HG02759 (cell line): ENCODE data around the gene POLR2B.
"Not testable (repeated sequence)": the region's sequence is repeated elsewhere in the genome, so short reads cannot be mapped to it uniquely, and the experiment has no call there.

Source experiments
- ATAC-seq: cut with Tn5 transposase; IDR thresholded peaks from one replicate; pipeline ENCODE4 v1.9.1; 2021; ENCODE audit warnings: mild to moderate bottlenecking, moderate library complexity; ENCODE audit not compliant: unreplicated experiment

The POLR2B gene

GRCh38 chr4:57051095-57051494 is 72.4 kb downstream of the POLR2B start:
- no peak for ATAC-seq

- ATAC-seq = no peak
Measured at GRCh38 chr4:57051524-57051923, 72.8 kb downstream of the POLR2B start.

GRCh38 chr4:57053508-57053907 is 74.8 kb downstream of the POLR2B start:
- no peak for ATAC-seq

- no peak for ATAC-seq
Measured at GRCh38 chr4:57055886-57056285, 77.2 kb downstream of the POLR2B start.

- no peak for ATAC-seq
Measured at GRCh38 chr4:57059890-57060716, 81.4 kb downstream of the POLR2B start.

- ATAC-seq = not testable (repeated sequence)
Measured at GRCh38 chr4:57060717-57061067, 82.0 kb downstream of the POLR2B start.

GRCh38 chr4:57061395-57061794 is 82.7 kb downstream of the POLR2B start:
- no peak for ATAC-seq

- no peak for ATAC-seq
Measured at GRCh38 chr4:57063518-57063917, 84.8 kb downstream of the POLR2B start.

GRCh38 chr4:57064120-57064519 is 85.4 kb downstream of the POLR2B start:
- ATAC-seq = no peak

GRCh38 chr4:57064811-57065711 is 86.4 kb downstream of the POLR2B start:
- ATAC-seq = no peak

- ATAC-seq = no peak
Measured at GRCh38 chr4:57065730-57066482, 87.2 kb downstream of the POLR2B start.

GRCh38 chr4:57068237-57068981 is 89.7 kb downstream of the POLR2B start:
- ATAC-seq = no peak

GRCh38 chr4:57070461-57070860 is 91.8 kb downstream of the POLR2B start:
- ATAC-seq = no peak

GRCh38 chr4:57071326-57071725 is 92.6 kb downstream of the POLR2B start:
- no peak for ATAC-seq

- ATAC-seq = no peak
Measured at GRCh38 chr4:57073559-57073958, 94.9 kb downstream of the POLR2B start.

- ATAC-seq = no peak
Measured at GRCh38 chr4:57074744-57075143, 96.0 kb downstream of the POLR2B start.

- no peak for ATAC-seq
Measured at GRCh38 chr4:57075367-57075766, 96.7 kb downstream of the POLR2B start.

GRCh38 chr4:57076646-57077045 is 98.0 kb downstream of the POLR2B start:
- ATAC-seq = no peak

- no peak for ATAC-seq
Measured at GRCh38 chr4:57077550-57078343, 99.1 kb downstream of the POLR2B start.
